Measurements from ENCODE around the gene STRIP2. TPM values are rescaled to one million over a fixed set of nuclear protein-coding genes. Genes with fewer than 3 reads are reported as not detected.

The STRIP2 gene
- total RNA-seq, 6 donors from 2014 or later = 1.0 to 5.2 (median 1.7) TPM

DNA sequence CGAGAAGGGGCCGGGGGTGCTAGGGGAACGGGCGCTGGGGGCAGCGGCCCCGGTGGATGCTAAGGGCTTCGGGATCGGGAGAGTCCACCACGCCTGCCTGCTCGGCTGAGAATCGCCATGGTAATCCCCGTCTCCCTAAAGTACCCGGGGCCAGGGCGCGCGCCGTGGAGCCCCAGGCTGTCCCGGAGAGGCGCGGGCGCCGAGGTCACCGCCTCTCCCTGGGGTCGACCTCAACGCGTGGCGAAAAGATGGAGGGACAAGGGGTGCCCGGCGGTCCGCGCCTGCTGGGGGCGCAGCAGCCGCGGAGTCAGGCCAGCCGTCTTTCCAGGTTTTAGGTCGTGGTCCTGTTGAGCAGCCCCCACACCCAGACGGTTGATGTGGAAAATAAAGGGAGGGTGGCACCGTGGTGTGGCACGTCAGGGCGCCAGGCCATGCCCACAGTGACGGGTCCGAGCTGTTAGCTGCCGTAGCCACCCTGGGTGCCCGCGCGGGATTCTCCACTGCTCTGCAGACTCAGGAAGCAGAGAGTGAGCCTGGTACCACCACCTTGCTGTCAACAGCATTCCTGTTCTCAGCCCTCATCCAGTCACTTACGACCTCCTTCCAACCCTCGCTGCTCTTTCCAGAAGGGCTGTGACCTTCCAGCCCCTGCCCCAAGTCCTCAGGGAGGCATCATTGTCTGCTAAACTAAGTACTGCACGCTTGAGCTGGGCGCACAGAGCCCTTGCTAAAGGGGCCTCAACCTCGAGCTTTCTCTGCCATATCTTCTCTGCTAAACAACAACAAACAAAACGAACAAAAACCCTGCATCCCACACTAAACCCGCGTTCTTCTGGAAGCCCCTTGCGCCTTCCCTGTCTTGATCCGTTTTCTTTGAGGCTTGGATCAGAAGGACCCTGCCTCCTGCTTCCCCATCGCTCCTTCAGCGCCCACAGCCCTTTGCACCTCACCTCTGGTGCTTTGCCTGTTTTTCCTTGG lies 68.8 kb downstream of the STRIP2 start:
- Histone ChIP-seq H3K9me3 (no peaks in the 10 kb centered on the region), H3K4me3 (peak overlapping the region in 3 of 4 donors; percentile 53 to 70 (median 56)), H3K27ac (no peak overlapping the region), H3K36me3 (no peaks in the 10 kb centered on the region), H3K4me1 (peaks cover 4 to 18% (median 12%) of the 10 kb centered on the region in 4 donors), H3K27me3 (no peaks in the 10 kb centered on the region)
- ATAC-seq (ENCODE audit: low FRiP score in 2 of 2) (peak; percentile 19 to 57), DNase-seq (no peak)
- TF ChIP-seq POLR2AphosphoS5 (IDR thresholded peaks at IDR 0.05) (no peak), POLR2A (IDR thresholded peaks at IDR 0.05) (no peak), EP300 (IDR thresholded peaks at IDR 0.05) (no peak)
- TF ChIP-seq, protein P1, sequence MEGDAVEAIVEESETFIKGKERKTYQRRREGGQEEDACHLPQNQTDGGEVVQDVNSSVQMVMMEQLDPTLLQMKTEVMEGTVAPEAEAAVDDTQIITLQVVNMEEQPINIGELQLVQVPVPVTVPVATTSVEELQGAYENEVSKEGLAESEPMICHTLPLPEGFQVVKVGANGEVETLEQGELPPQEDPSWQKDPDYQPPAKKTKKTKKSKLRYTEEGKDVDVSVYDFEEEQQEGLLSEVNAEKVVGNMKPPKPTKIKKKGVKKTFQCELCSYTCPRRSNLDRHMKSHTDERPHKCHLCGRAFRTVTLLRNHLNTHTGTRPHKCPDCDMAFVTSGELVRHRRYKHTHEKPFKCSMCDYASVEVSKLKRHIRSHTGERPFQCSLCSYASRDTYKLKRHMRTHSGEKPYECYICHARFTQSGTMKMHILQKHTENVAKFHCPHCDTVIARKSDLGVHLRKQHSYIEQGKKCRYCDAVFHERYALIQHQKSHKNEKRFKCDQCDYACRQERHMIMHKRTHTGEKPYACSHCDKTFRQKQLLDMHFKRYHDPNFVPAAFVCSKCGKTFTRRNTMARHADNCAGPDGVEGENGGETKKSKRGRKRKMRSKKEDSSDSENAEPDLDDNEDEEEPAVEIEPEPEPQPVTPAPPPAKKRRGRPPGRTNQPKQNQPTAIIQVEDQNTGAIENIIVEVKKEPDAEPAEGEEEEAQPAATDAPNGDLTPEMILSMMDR (IDR thresholded peaks at IDR 0.05) = no peak
- 21 to 35% methylated on average over 21 to 40 of the region's 58 CpGs for WGBS, 2 donors

DNA sequence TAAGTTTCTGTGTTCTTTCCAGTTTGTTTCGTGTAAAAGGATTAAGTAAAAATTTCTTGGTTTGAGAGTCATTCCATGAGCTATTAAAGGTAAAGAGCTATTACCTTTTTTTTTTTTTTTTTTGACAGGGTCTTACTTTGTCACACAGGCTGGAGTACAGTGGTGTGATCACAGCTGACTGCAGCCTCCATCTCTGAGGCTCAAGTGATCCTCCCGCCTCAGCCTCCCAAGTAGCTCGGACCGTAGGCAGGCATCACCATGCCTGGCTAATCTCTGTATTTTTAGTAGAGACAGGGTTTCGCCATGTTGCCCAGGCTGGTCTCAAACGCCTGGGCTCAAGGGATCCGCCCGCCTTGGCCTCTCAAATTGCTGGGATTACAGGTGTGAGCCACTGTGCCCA lies 69.5 kb downstream of the STRIP2 start:
- H3K4me3 ChIP-seq = no peak overlapping the region
- no peaks in the 10 kb centered on the region for H3K9me3 ChIP-seq
- DNase-seq (no peak), ATAC-seq (ENCODE audit: low FRiP score in 2 of 2) (no peak)
- H3K27ac ChIP-seq = no peak overlapping the region
- no peak for TF ChIP-seq POLR2AphosphoS5 (IDR thresholded peaks at IDR 0.05)
- TF ChIP-seq EP300 (IDR thresholded peaks at IDR 0.05) = no peak
- no peak for TF ChIP-seq POLR2A (IDR thresholded peaks at IDR 0.05)
- TF ChIP-seq, protein P1 (IDR thresholded peaks at IDR 0.05) = no peak
- WGBS, 2 donors = 92 to 93% methylated on average over 4 to 8 of the region's 8 CpGs
- H3K36me3 ChIP-seq = no peaks in the 10 kb centered on the region
- H3K4me1 ChIP-seq = peaks cover 4 to 18% (median 12%) of the 10 kb centered on the region in 4 donors
- no peaks in the 10 kb centered on the region for H3K27me3 ChIP-seq

DNA sequence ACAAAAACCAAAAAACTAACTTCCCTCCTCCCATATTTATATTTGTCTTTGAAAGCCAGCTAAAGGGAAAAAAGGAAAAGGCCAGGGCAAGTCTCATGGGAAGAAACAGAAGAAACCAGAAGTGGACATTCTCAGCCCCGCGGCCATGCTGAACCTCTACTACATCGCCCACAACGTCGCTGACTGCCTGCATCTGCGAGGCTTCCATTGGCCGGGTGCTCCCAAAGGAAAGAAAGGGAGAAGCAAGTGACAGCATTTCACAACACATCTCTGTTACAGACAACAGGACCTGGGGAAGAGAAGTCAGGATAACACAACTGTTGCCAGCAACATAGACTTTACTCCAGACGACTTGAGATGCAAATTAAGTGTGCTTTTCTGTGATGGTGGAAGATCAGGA lies 78.0 kb downstream of the STRIP2 start:
- 65 to 74% methylated on average over 8 of the region's 8 CpGs for WGBS, 2 donors
- Histone ChIP-seq H3K27ac (no peak overlapping the region), H3K27me3 (no peaks in the 10 kb centered on the region), H3K4me3 (no peak overlapping the region), H3K9me3 (no peaks in the 10 kb centered on the region), H3K4me1 (no peaks in the 10 kb centered on the region), H3K36me3 (no peaks in the 10 kb centered on the region)
- DNase-seq (no peak), ATAC-seq (ENCODE audit: low FRiP score in 2 of 2) (no peak)
- TF ChIP-seq, protein P1 (IDR thresholded peaks at IDR 0.05) = no peak
- TF ChIP-seq EP300 (IDR thresholded peaks at IDR 0.05) (no peak), POLR2A (IDR thresholded peaks at IDR 0.05) (no peak), POLR2AphosphoS5 (IDR thresholded peaks at IDR 0.05) (no peak)

GRCh38 chr7:129513546-129513945 lies 79.3 kb downstream of the STRIP2 start:
- Histone ChIP-seq H3K4me1 (no peaks in the 10 kb centered on the region), H3K36me3 (no peaks in the 10 kb centered on the region), H3K9me3 (no peaks in the 10 kb centered on the region), H3K4me3 (no peak overlapping the region), H3K27me3 (no peaks in the 10 kb centered on the region), H3K27ac (no peak overlapping the region)
- DNase-seq = no peak
- WGBS, 2 donors = 87 to 89% methylated on average over 10 of the region's 10 CpGs
- no peak for ATAC-seq (ENCODE audit: low FRiP score in 2 of 2)
- TF ChIP-seq, protein P1 (IDR thresholded peaks at IDR 0.05) = no peak
- TF ChIP-seq POLR2A (IDR thresholded peaks at IDR 0.05) = no peak
- TF ChIP-seq POLR2AphosphoS5 (IDR thresholded peaks at IDR 0.05) = no peak
- no peak for TF ChIP-seq EP300 (IDR thresholded peaks at IDR 0.05)
